IMR-90 (cell line): Measurements from ENCODE around the gene ADAMTS16. TPM values are rescaled to one million over a fixed set of nuclear protein-coding genes. Genes with fewer than 3 reads are reported as not detected.

Experiments
- ATAC-seq: fragments of 200-7000 bp; cut with Tn5 transposase; 2 replicates; pipeline ENCODE4 v1.9.1; 2020; ENCODE audit warnings: low read depth, mild to moderate bottlenecking, moderate library complexity
- BruUV-seq: library from RNA; stranded (reverse); fragments of 400-500 nt; replicated peaks from 2 replicates; lab custom pipeline; 2021; lab: Mats Ljungman, UMichigan
- CTCF ChIA-PET: fragments of 300-600 bp; formaldehyde crosslinking; extraction: SDS; loops from one replicate; lab custom pipeline; 2021; ENCODE audit warnings: antibody characterized with exemption; lab: Yijun Ruan, JAX
- POLR2A ChIA-PET: fragments of 300-600 bp; sonication (Branson Sonifier 250); formaldehyde crosslinking; loops from one replicate; lab custom pipeline; 2022; ENCODE audit warnings: antibody characterized with exemption; ENCODE audit not compliant: unreplicated experiment; lab: Charles Lee
- DNase-seq: peaks from one replicate; pipeline ENCODE4 v3.0.0; 2013
- H2AFZ ChIP-seq: replicated peaks from 2 replicates; pipeline ENCODE3; 2013; ENCODE audit warnings: low read length, mild to moderate bottlenecking; ENCODE audit not compliant: poor library complexity
- H2AK5ac ChIP-seq: 2 replicates; pipeline ENCODE4 v1.6.1; 2013; ENCODE audit warnings: low read depth, low read length, inconsistent platforms
- H2AK9ac ChIP-seq: replicated peaks from 2 replicates; pipeline ENCODE3; 2013; ENCODE audit warnings: mild to moderate bottlenecking, low read depth, low read length, moderate library complexity; ENCODE audit not compliant: poor library complexity
- H2BK120ac ChIP-seq: 2 replicates; pipeline ENCODE4 v1.6.1; 2013; ENCODE audit warnings: low read depth, low read length, inconsistent platforms
- H2BK15ac ChIP-seq: 3 replicates; pipeline ENCODE4 v1.6.1; 2013; ENCODE audit warnings: low read depth, low read length, inconsistent platforms
- H2BK20ac ChIP-seq: 2 replicates; pipeline ENCODE4 v1.6.1; 2013; ENCODE audit warnings: low read depth, mild to moderate bottlenecking, inconsistent platforms, low read length, moderate library complexity
- H2BK5ac ChIP-seq: 2 replicates; pipeline ENCODE4 v1.6.1; 2013; ENCODE audit warnings: mild to moderate bottlenecking, low read depth, low read length, inconsistent platforms; ENCODE audit not compliant: poor library complexity, severe bottlenecking
- H3K14ac ChIP-seq: replicated peaks from 2 replicates; pipeline ENCODE4 v1.6.1; 2013; ENCODE audit warnings: low read depth, low read length, inconsistent platforms
- H3K18ac ChIP-seq: 2 replicates; pipeline ENCODE4 v1.6.1; 2013; ENCODE audit warnings: low read depth, low read length, control low read depth
- H3K23ac ChIP-seq: 2 replicates; pipeline ENCODE4 v1.6.1; 2013; ENCODE audit warnings: low read depth, low read length, inconsistent platforms
- H3K27ac ChIP-seq: 2 replicates; pipeline ENCODE4 v1.5.1; 2013; ENCODE audit warnings: mild to moderate bottlenecking, control low read depth, low read length; ENCODE audit not compliant: insufficient read depth
- H3K27me3 ChIP-seq: 2 replicates; pipeline ENCODE4 v1.6.1; 2013; ENCODE audit warnings: low read length; ENCODE audit not compliant: control insufficient read depth, insufficient read depth
- H3K36me3 ChIP-seq: 2 replicates; pipeline ENCODE4 v1.6.1; 2013; ENCODE audit warnings: low read length, mixed read lengths; ENCODE audit not compliant: control insufficient read depth, insufficient read depth
- H3K4ac ChIP-seq: 2 replicates; pipeline ENCODE4 v1.6.1; 2013; ENCODE audit warnings: low read depth, low read length, inconsistent platforms
- H3K4me1 ChIP-seq: 2 replicates; pipeline ENCODE4 v1.6.1; 2013; ENCODE audit warnings: low read length, mixed read lengths; ENCODE audit not compliant: control insufficient read depth, insufficient read depth
- H3K4me2 ChIP-seq: 2 replicates; pipeline ENCODE4 v1.6.1; 2013; ENCODE audit warnings: low read depth, mild to moderate bottlenecking, control low read depth, low read length, moderate library complexity
- H3K4me3 ChIP-seq: 2 replicates; pipeline ENCODE4 v1.5.1; 2013; ENCODE audit warnings: low read depth, mild to moderate bottlenecking, control low read depth, low read length, moderate library complexity; ENCODE audit not compliant: insufficient read depth
- H3K56ac ChIP-seq: 2 replicates; pipeline ENCODE4 v1.6.1; 2013; ENCODE audit warnings: low read length, inconsistent platforms; ENCODE audit not compliant: insufficient read depth; ENCODE audit errors: extremely low read depth
- H3K79me1 ChIP-seq, 2 experiments: 2 replicates each; pipeline ENCODE4 v1.6.1; 2013; ENCODE audit warnings: low read length in 2 of 2, inconsistent platforms in 1 of 2, low read depth in 1 of 2
- H3K9ac ChIP-seq: 2 replicates; pipeline ENCODE4 v1.6.1; 2013; ENCODE audit warnings: low read depth, low read length, control low read depth
- H3K9me1 ChIP-seq: 2 replicates; pipeline ENCODE4 v1.6.1; 2013; ENCODE audit warnings: low read length, inconsistent platforms; ENCODE audit not compliant: insufficient read depth
- H3K9me3 ChIP-seq: 2 replicates; pipeline ENCODE4 v1.6.1; 2013; ENCODE audit warnings: low read length; ENCODE audit not compliant: control insufficient read depth, insufficient read depth
- H4K20me1 ChIP-seq: 2 replicates; pipeline ENCODE4 v1.6.1; 2013; ENCODE audit warnings: low read length, inconsistent platforms; ENCODE audit not compliant: insufficient read depth
- H4K5ac ChIP-seq: 2 replicates; pipeline ENCODE4 v1.6.1; 2013; ENCODE audit warnings: mild to moderate bottlenecking, low read depth, low read length, control low read depth
- H4K8ac ChIP-seq, 2 experiments: 2 replicates each; pipeline ENCODE4 v1.6.1; 2013; ENCODE audit warnings: low read depth in 2 of 2, low read length in 2 of 2, control low read depth in 1 of 2, inconsistent platforms in 1 of 2
- H4K91ac ChIP-seq: 2 replicates; pipeline ENCODE4 v1.6.1; 2013; ENCODE audit warnings: low read depth, low read length, inconsistent platforms; ENCODE audit not compliant: insufficient read depth
- BHLHE40 ChIP-seq: fragments of 150-350 bp; IDR thresholded peaks from 2 replicates; pipeline ENCODE4 v1.6.1; 2016; ENCODE audit warnings: mild to moderate bottlenecking, low read depth, low read length
- CEBPB ChIP-seq: IDR thresholded peaks from 2 replicates; pipeline ENCODE4 v1.6.1; 2012; ENCODE audit warnings: low read depth, low read length, improper control_type of control experiment
- CHD1 ChIP-seq: IDR thresholded peaks from 2 replicates; pipeline ENCODE4 v1.6.1; 2012; ENCODE audit warnings: low read depth, low read length, improper control_type of control experiment
- ELK1 ChIP-seq: fragments of 150-350 bp; IDR thresholded peaks from 2 replicates; pipeline ENCODE4 v1.6.1; 2016; ENCODE audit warnings: low read depth, mild to moderate bottlenecking, low read length, moderate library complexity, borderline replicate concordance
- FOS ChIP-seq: fragments of 150-350 bp; IDR thresholded peaks from 2 replicates; pipeline ENCODE4 v1.6.1; 2016; ENCODE audit warnings: low read depth, low read length
- MAFK ChIP-seq: IDR thresholded peaks from 2 replicates; pipeline ENCODE4 v1.6.1; 2012; ENCODE audit warnings: low read depth, low read length, improper control_type of control experiment
- MAZ ChIP-seq: IDR thresholded peaks from 2 replicates; pipeline ENCODE4 v1.6.1; 2012; ENCODE audit warnings: low read depth, mild to moderate bottlenecking, low read length, improper control_type of control experiment, moderate library complexity, borderline replicate concordance
- MXI1 ChIP-seq: IDR thresholded peaks from 2 replicates; pipeline ENCODE4 v1.6.1; 2012; ENCODE audit warnings: low read depth, mild to moderate bottlenecking, low read length, moderate library complexity, borderline replicate concordance
- NFE2L2 ChIP-seq: fragments of 150-350 bp; IDR thresholded peaks from 2 replicates; pipeline ENCODE4 v1.6.1; 2016; ENCODE audit warnings: low read depth, mild to moderate bottlenecking, low read length
- POLR2A ChIP-seq: IDR thresholded peaks from 2 replicates; pipeline ENCODE4 v1.6.1; 2012; ENCODE audit warnings: mild to moderate bottlenecking, low read depth, low read length
- RAD21 ChIP-seq: IDR thresholded peaks from 2 replicates; pipeline ENCODE4 v1.6.1; 2012; ENCODE audit warnings: low read length, improper control_type of control experiment
- RCOR1 ChIP-seq: IDR thresholded peaks from 2 replicates; pipeline ENCODE4 v1.6.1; 2012; ENCODE audit warnings: mild to moderate bottlenecking, low read length, improper control_type of control experiment; ENCODE audit not compliant: insufficient replicate concordance
- RFX5 ChIP-seq: IDR thresholded peaks from 2 replicates; pipeline ENCODE4 v1.8.0; 2012; ENCODE audit warnings: low read depth, mild to moderate bottlenecking, low read length, moderate library complexity
- SMC3 ChIP-seq: fragments of 150-350 bp; IDR thresholded peaks from 2 replicates; pipeline ENCODE4 v1.6.1; 2016; ENCODE audit warnings: low read depth, mild to moderate bottlenecking, antibody characterized with exemption, low read length, moderate library complexity
- USF2 ChIP-seq: fragments of 150-350 bp; IDR thresholded peaks from 2 replicates; pipeline ENCODE4 v1.6.1; 2017; ENCODE audit warnings: mild to moderate bottlenecking, antibody characterized with exemption, low read length, low read depth
- WGBS, 2 experiments: methylation state at CpG; one replicate each; pipeline versions ENCODE4 v1.1.5 to v1.1.7; 2013; ENCODE audit warnings: missing lambda C conversion rate in 2 of 2; ENCODE audit not compliant: insufficient read length in 1 of 2; ENCODE audit errors: extremely low coverage in 2 of 2; 5-methylcytosine and 5-hydroxymethylcytosine counted together
- dilution Hi-C: fragments of 300-500 bp; cut with HindIII; formaldehyde crosslinking; loops from one replicate; pipeline ENCODE4 v1.14.3; 2018; ENCODE audit warnings: low sequenced_read_pairs; ENCODE audit not compliant: unreplicated experiment
- in situ Hi-C: fragments of 300-500 bp; cut with MboI; formaldehyde crosslinking; loops from 3 replicates; pipeline ENCODE4 v1.14.3; 2019; ENCODE audit warnings: low sequenced_read_pairs, inconsistent platforms, mixed read lengths
- intact Hi-C: fragments of 100-400 bp; cut with micrococcal nuclease; formaldehyde crosslinking; loops from 2 replicates; pipeline ENCODE4 v1.10.0; 2022
- polyA plus RNA-seq, 3 experiments: library from polyadenylated mRNA; depleted of rRNA; stranded (reverse); fragments of >200 nt; gene quantifications; 2 replicates each; pipeline ENCODE4 v1.2.3, GENCODE V29; 2012; ENCODE audit warnings: low replicate concordance in 1 of 3
- total RNA-seq: library from RNA; depleted of rRNA; stranded (reverse); fragments of >200 nt; gene quantifications from 2 replicates; pipeline ENCODE4 v1.2.3, GENCODE V29; 2012
- TF ChIP-seq, protein P1 (sequence below): conservative IDR thresholded peaks from 2 replicates; pipeline ENCODE4 v1.5.1; 2012; ENCODE audit warnings: mild to moderate bottlenecking, low read depth, low read length, improper control_type of control experiment

ADAMTS16 gene
- total and polyA plus RNA-seq, 2 of the 4 experiments (the other 2 are of a cell fraction), result 0.09 to 0.18 TPM

DNA sequence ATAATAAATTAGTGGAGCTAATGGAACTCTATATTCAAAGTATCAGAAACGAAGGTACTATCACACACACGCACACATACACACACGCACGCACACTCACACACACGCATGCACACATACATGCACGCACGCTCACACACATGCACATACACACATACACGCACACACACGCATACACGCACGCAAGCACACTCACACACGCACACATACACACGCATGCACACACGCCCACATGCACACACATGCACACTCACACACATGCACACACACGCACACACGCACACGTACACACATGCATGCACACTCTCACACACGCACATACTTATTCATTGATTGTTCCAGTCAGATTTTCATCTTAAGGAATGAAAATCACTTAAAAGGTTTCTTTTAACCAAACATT lies 212.5 kb downstream of the ADAMTS16 start:
- no peak overlapping the region for H2BK120ac ChIP-seq

More for the DNA sequence above, 212.5 kb downstream of the ADAMTS16 start:
- Histone ChIP-seq H3K9me3 (peaks cover 10% of the 10 kb centered on the region), H3K9me1 (peaks cover 2% of the 10 kb centered on the region; the same call in 1 of the 2 replicates), H4K91ac (no peak overlapping the region), H4K20me1 (no peaks in the 10 kb centered on the region), H2BK15ac (no peak overlapping the region), H3K4ac (no peak overlapping the region), H2AK5ac (no peak overlapping the region), H3K79me1 (no peaks in the 10 kb centered on the region), H3K23ac (no peak overlapping the region), H3K36me3 (no peaks in the 10 kb centered on the region), H3K4me1 (no peaks in the 10 kb centered on the region), H2AK9ac (no peak overlapping the region), H3K4me2 (no peak overlapping the region), H2AFZ (no peak overlapping the region), H2BK5ac (no peak overlapping the region), H3K9ac (no peak overlapping the region), H3K27me3 (no peaks in the 10 kb centered on the region), H3K14ac (no peak overlapping the region), H3K18ac (no peak overlapping the region), H4K8ac (no peak overlapping the region), H3K56ac (no peak overlapping the region), H3K27ac (no peak overlapping the region), H3K4me3 (no peak overlapping the region), H2BK20ac (no peak overlapping the region), H4K5ac (no peak overlapping the region)
- in situ Hi-C loops, result no loop called here
- no peak for ATAC-seq
- intact Hi-C loops, result no loop called here
- 84% methylated on average over 10 of the region's 18 CpGs; no CpG with 5 or more reads in 1 of the 2 experiments for WGBS, 2 experiments
- POLR2A ChIA-PET, result no interaction called here
- no TSS peak for BruUV-seq
- CTCF ChIA-PET, result no interaction called here
- dilution Hi-C loops, result no loop called here
- no peak for DNase-seq
- no peak for TF ChIP-seq MAZ
- TF ChIP-seq MXI1, result no peak
- TF ChIP-seq CHD1, result no peak
- no peak for TF ChIP-seq RFX5
- no peak for TF ChIP-seq MAFK
- no peak for TF ChIP-seq RCOR1
- no peak for TF ChIP-seq POLR2A
- no peak for TF ChIP-seq BHLHE40
- no peak for TF ChIP-seq USF2
- no peak for TF ChIP-seq CEBPB
- TF ChIP-seq RAD21, result no peak
- TF ChIP-seq ELK1, result no peak
- no peak for TF ChIP-seq FOS
- no peak for TF ChIP-seq SMC3
- TF ChIP-seq, protein P1, sequence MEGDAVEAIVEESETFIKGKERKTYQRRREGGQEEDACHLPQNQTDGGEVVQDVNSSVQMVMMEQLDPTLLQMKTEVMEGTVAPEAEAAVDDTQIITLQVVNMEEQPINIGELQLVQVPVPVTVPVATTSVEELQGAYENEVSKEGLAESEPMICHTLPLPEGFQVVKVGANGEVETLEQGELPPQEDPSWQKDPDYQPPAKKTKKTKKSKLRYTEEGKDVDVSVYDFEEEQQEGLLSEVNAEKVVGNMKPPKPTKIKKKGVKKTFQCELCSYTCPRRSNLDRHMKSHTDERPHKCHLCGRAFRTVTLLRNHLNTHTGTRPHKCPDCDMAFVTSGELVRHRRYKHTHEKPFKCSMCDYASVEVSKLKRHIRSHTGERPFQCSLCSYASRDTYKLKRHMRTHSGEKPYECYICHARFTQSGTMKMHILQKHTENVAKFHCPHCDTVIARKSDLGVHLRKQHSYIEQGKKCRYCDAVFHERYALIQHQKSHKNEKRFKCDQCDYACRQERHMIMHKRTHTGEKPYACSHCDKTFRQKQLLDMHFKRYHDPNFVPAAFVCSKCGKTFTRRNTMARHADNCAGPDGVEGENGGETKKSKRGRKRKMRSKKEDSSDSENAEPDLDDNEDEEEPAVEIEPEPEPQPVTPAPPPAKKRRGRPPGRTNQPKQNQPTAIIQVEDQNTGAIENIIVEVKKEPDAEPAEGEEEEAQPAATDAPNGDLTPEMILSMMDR, result no peak
- no peak for TF ChIP-seq NFE2L2
